Measurements from ENCODE around the gene DNAH8.

The DNAH8 gene

DNA sequence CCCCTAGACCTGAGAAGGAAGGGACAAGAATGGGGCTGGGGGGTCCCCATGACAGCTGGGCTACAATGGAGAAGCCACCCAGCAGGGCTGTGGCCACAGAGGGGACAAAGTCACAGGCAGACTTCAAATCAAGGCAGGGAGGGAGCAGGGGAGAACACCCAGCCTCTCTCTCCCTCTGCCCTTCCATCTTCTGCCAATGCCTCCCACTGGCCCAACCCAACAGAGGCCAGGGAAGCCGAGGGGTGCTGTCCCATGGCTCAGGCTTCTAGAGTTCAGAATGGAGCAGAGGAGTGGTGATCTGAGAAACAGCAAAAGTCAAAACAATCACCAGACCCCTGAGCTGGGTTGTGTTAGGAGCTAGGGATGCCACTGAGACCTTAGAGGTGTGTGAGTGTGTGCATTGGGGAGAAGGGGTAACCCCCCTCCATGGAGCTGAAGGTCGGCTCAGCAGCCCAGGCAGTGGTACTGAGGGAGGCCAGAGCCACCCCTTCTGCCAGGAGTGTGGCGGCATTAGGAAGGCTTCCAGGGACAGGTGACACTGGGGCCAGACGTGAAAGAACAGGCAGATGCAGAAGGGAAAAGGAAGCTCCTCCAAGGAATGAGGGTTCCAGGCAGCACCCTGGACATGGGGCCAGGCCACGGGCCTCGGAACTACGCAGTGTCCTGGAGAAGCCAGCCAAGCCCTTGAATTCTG is 345.5 kb downstream of the DNAH8 start:
- no peak for TF ChIP-seq TAF1 (IDR thresholded peaks at IDR 0.05; ENCODE audit: borderline replicate concordance, low read depth, low read length)
- no peak for TF ChIP-seq POLR2AphosphoS5 (IDR thresholded peaks at IDR 0.05; ENCODE audit: low read depth, low read length)
- no peak for TF ChIP-seq POLR2A (IDR thresholded peaks at IDR 0.05; ENCODE audit: low read depth, low read length)
- FAIRE-seq (no peak), DNase-seq (ENCODE audit: insufficient read length) (no peak)

DNA sequence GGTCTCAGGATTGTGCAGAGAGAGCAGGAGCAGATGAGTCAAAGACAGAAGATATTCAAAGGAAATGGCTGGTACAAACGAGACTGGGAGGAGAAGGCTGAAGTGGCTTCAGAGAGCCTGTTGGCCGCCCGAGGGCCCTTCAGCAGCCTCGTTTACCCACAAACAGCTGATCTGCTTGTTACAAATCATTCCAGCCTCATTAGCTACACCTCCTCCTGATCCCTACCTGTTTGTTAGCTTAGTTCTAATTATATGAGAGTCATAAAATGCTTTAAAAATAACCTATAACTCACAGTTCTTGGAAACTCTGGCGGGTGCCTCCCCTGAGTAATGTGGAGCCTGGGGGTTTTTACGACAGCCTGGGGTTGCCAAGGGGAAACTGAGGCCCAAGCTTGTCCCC is 346.1 kb downstream of the DNAH8 start:
- TF ChIP-seq POLR2AphosphoS5 (IDR thresholded peaks at IDR 0.05; ENCODE audit: low read depth, low read length), result no peak
- TF ChIP-seq POLR2A (IDR thresholded peaks at IDR 0.05; ENCODE audit: low read depth, low read length), result no peak
- TF ChIP-seq TAF1 (IDR thresholded peaks at IDR 0.05; ENCODE audit: borderline replicate concordance, low read depth, low read length), result no peak
- DNase-seq (ENCODE audit: insufficient read length) (no peak), FAIRE-seq (no peak)

DNA sequence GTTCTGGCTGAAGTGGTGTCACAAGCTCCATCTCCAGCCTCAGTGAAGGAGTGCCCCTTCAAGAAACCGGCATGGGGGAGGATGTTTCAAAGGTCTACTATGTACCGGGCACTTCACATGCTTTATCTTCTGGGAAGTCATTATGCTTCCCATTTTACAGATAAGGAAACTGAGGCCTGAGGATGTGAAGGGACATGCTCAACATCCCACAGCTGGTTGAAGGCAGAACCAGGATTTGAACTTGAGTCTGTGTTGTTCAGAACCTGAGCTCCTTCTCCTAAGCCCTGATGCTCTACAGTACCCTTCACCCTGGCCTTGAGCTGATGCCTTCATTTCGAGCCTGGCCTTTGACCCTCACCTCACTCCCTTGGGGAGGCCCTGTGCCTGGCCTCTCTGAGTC is 346.5 kb downstream of the DNAH8 start:
- TF ChIP-seq POLR2AphosphoS5 (IDR thresholded peaks at IDR 0.05; ENCODE audit: low read depth, low read length) (no peak), POLR2A (IDR thresholded peaks at IDR 0.05; ENCODE audit: low read depth, low read length) (no peak), TAF1 (IDR thresholded peaks at IDR 0.05; ENCODE audit: borderline replicate concordance, low read depth, low read length) (no peak)
- FAIRE-seq, result no peak
- no peak for DNase-seq (ENCODE audit: insufficient read length)

DNA sequence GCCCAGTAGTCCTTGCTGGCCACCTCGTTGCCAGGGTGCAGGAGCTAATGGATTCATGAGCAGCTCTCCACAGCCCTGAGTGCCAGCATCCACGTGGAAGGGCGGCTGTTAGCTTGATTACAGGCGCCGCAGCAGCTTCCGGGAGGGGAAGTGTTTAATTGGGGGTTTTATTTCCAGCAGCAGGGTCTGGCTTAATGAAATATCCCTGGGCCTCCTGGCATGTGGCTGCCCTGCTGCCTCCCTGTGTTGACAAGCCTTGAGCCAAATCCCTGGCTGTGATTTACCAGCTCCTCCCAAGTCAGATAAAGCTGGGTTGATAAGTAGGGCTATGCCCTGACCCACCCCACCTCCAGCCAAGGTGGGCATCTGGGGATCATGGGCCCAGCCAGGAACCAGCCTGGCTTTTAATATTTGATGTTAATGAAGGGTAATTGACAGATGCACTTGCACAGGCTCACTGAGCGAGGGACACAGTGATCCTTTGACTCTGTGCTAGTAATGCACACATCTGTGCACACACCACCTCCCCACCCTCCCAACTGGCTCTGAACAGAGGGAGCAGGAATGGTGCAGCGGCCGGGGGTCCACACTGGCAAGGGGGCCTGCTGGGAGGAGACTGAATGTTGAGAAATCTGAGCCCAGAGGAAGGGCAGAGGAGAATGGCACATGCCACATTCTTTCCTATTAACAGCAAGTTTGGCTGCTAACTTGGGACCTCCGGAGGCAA is 347.1 kb downstream of the DNAH8 start:
- no peak for DNase-seq (ENCODE audit: insufficient read length)
- FAIRE-seq, result no peak
- TF ChIP-seq TAF1 (IDR thresholded peaks at IDR 0.05; ENCODE audit: borderline replicate concordance, low read depth, low read length), result no peak
- TF ChIP-seq POLR2A (IDR thresholded peaks at IDR 0.05; ENCODE audit: low read depth, low read length), result no peak
- TF ChIP-seq POLR2AphosphoS5 (IDR thresholded peaks at IDR 0.05; ENCODE audit: low read depth, low read length), result no peak

DNA sequence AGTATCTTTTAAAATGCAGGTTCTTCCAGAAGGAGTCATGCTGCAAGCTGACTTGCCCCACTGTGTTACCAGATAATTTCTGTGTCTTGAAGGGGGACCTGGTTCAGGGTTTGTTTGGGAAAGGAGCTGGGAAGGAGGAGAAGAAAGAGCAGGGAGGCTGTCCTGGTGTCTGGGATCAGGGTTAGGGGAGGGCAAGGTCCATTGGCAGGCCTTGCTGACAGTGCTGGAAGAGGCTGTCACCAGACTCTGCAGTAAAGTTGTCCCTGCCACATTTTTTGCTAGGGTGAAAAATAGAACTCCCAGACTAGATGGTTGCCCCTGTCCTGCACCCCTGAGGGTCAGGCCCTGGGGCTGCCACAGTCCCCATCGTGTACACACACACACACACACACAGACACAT is 348.4 kb downstream of the DNAH8 start:
- FAIRE-seq, result no peak
- no peak for DNase-seq (ENCODE audit: insufficient read length)

DNA sequence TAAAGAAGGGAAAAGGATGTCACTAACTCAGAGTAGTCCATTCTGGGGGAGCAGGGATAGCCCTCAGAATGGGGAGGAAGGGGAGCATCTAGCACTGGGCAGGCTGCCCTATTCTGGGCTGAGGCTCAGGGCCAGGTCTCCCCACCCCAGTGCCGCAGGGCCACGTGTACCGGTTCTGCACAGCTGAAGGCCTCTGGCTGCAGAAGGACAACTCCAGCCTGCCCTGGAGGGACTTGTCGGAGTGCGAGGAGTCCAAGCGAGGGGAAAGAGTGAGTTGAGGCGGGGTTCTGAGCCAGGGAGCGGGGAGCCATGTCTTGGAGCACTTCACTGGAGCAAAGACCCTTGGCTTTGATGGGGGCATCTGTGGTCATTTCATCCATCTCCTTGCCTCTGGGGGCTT is 350.4 kb downstream of the DNAH8 start:
- no peak for TF ChIP-seq POLR2A (IDR thresholded peaks at IDR 0.05; ENCODE audit: low read depth, low read length)
- no peak for TF ChIP-seq POLR2AphosphoS5 (IDR thresholded peaks at IDR 0.05; ENCODE audit: low read depth, low read length)
- no peak for TF ChIP-seq TAF1 (IDR thresholded peaks at IDR 0.05; ENCODE audit: borderline replicate concordance, low read depth, low read length)
- DNase-seq (ENCODE audit: insufficient read length), result no peak
- FAIRE-seq, result no peak

More for the DNA sequence above, 348.4 kb downstream of the DNAH8 start:
- TF ChIP-seq POLR2AphosphoS5 (IDR thresholded peaks at IDR 0.05; ENCODE audit: low read depth, low read length), result no peak
- no peak for TF ChIP-seq TAF1 (IDR thresholded peaks at IDR 0.05; ENCODE audit: borderline replicate concordance, low read depth, low read length)
- TF ChIP-seq POLR2A (IDR thresholded peaks at IDR 0.05; ENCODE audit: low read depth, low read length), result no peak

DNA sequence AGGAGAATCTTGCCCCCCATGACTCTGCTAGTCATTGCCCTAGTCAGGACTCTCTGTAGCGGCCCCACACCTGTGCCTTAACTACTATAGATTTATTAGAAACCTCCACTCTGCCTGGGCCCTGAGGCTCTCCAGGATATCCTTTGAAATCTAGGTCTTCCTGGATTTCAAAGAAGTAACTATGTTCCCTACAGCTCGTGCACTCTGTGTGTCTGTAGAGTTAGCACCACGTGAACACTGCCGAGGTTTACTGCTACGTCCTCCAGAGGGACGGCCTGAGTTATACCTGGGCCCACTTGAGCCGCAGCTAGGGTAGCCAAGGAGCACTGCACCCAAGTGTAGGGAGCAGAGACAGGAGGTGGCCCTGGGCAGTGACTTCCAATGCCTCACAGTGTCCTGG is 353.3 kb downstream of the DNAH8 start:
- DNase-seq (ENCODE audit: insufficient read length) (no peak), FAIRE-seq (no peak)
- TF ChIP-seq TAF1 (IDR thresholded peaks at IDR 0.05; ENCODE audit: borderline replicate concordance, low read depth, low read length), result no peak
- TF ChIP-seq POLR2AphosphoS5 (IDR thresholded peaks at IDR 0.05; ENCODE audit: low read depth, low read length), result no peak
- no peak for TF ChIP-seq POLR2A (IDR thresholded peaks at IDR 0.05; ENCODE audit: low read depth, low read length)

DNA sequence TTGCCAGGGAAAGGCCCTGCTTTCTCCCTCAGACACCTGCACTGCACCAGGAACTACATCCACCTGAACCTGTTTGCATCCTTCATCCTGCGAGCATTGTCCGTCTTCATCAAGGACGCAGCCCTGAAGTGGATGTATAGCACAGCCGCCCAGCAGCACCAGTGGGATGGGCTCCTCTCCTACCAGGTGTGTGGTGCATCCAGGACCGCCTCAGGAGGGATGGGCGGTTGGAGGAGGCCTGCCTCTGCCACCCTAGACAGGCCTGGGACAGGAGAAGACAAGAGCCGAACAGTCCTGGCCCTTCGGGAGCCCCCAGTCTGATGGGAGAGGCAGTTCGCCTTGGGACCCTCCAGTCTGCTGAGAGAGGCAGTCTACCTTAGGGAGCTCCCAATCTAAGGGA is 357.7 kb downstream of the DNAH8 start:
- DNase-seq (ENCODE audit: insufficient read length), result no peak
- no peak for FAIRE-seq
- no peak for TF ChIP-seq TAF1 (IDR thresholded peaks at IDR 0.05; ENCODE audit: borderline replicate concordance, low read depth, low read length)
- no peak for TF ChIP-seq POLR2A (IDR thresholded peaks at IDR 0.05; ENCODE audit: low read depth, low read length)
- TF ChIP-seq POLR2AphosphoS5 (IDR thresholded peaks at IDR 0.05; ENCODE audit: low read depth, low read length), result no peak

DNA sequence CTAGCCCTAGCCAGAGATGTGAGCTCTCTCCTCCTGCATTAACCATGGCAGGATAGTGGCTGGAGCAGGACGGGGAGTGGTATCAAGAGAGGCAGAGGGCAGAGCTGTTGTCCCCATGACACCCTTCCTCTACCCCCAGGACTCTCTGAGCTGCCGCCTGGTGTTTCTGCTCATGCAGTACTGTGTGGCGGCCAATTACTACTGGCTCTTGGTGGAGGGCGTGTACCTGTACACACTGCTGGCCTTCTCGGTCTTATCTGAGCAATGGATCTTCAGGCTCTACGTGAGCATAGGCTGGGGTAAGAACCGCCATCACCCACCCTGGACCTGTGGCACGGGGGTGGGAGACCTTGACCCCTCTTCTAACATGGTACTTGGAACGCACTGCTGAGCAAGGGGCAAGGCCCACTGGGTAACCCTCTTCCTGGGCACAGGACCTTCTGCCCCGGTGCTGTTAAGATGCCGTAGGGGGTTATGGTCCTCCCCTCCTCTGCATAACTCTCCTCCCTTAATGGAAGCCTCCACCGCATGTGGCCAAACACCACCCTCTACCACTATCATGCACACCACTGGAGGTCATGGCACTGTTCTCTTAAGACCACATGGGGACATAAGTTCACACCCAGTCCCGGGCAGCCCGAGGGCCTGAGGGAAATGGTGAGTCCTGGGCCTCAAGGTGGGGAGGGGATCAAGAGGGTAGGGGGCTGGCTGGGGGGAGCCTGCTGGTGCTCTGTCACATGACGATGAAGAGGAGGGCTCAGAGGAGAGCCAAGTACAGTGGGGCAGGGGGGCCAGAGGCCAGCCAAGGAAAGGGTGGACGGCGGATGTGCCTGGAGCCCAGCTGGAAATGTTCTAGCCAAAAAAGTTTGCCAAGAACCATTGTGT is 358.6 kb downstream of the DNAH8 start:
- TF ChIP-seq POLR2AphosphoS5 (IDR thresholded peaks at IDR 0.05; ENCODE audit: low read depth, low read length) (no peak), POLR2A (IDR thresholded peaks at IDR 0.05; ENCODE audit: low read depth, low read length) (no peak), TAF1 (IDR thresholded peaks at IDR 0.05; ENCODE audit: borderline replicate concordance, low read depth, low read length) (no peak)
- no peak for FAIRE-seq
- DNase-seq (ENCODE audit: insufficient read length), result peak; percentile 12

DNA sequence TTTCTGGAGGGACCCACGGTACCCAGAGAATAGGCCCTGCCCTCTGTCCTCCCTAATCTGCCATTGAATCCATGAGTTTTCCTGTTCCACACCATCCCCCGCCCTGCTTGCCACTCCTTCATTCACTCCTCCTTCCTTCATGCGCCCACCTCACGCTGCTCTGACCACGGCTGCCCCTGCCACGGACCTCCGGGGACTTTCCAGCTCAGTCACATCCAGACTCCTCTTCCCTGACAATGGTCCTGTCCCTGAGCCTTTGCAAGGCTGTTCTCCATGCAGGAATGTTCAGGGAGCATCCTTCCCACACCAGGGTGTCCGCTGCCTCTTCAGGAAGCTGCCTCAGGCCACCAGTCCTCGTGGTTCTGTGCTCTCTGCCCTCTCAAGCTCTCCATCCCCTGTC is 359.4 kb downstream of the DNAH8 start:
- no peak for FAIRE-seq
- no peak for TF ChIP-seq POLR2A (IDR thresholded peaks at IDR 0.05; ENCODE audit: low read depth, low read length)
- TF ChIP-seq POLR2AphosphoS5 (IDR thresholded peaks at IDR 0.05; ENCODE audit: low read depth, low read length), result no peak
- TF ChIP-seq TAF1 (IDR thresholded peaks at IDR 0.05; ENCODE audit: borderline replicate concordance, low read depth, low read length), result no peak

DNA sequence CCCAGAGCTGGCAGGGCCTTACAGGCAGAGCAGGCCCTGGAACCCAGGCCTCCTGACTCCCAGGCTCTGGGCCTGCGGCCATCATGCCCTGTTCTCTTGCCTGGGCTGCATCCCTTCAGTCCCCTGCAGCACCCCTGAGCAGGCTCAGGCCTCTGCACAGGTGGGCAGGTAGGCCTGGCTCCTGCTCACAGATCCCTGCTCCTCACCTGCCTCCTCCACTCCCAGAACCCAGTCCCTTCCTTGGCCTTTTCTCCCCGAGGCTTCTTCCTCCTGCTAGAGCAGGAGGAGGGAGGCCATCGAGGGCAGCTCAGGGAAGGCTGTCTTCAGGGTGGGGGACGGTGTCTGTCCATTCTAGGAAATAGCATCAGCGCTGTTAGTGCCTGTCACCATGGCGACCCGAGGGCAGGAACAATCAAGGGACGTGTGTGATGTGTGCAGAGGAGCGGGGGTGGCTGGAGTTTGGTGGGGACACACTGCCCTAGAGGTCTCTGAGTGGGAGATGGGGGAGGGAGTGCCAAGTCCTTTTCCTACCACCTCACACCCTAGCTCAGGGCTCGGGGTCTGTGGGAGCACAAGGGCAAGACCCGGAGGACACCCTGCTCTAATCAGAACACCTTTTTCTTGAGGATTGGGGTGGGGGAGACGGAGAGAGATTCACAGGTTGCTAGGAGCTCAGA is 360.0 kb downstream of the DNAH8 start:
- DNase-seq (ENCODE audit: insufficient read length) (peak; percentile 9), FAIRE-seq (no peak)
- TF ChIP-seq POLR2A (IDR thresholded peaks at IDR 0.05; ENCODE audit: low read depth, low read length), result no peak
- no peak for TF ChIP-seq POLR2AphosphoS5 (IDR thresholded peaks at IDR 0.05; ENCODE audit: low read depth, low read length)
- TF ChIP-seq TAF1 (IDR thresholded peaks at IDR 0.05; ENCODE audit: borderline replicate concordance, low read depth, low read length), result no peak

More for the DNA sequence above, 359.4 kb downstream of the DNAH8 start:
- DNase-seq (ENCODE audit: insufficient read length), result peak; percentile 1

Data from GM12892 (cell line).